Keratinocyte (primary cell): ENCODE data around the gene ATF7IP. TPM values are rescaled to one million over a fixed set of nuclear protein-coding genes. Genes with fewer than 3 reads are reported as not detected.
A peak's percentile ranks its signal among the peaks of the same experiment; 100 is the strongest.

Experiments
- DNase-seq: peaks from one replicate; pipeline ENCODE4 v3.0.0-alpha.2; 2011; ENCODE audit warnings: low read depth, missing footprints, low spot score
- FAIRE-seq: peaks from 2 replicates; lab custom pipeline; 2011; peaks lifted over from hg19 to GRCh38; lab: Jason Lieb, UNC
- H2AFZ ChIP-seq: 2 replicates; pipeline ENCODE4 v1.6.0; 2012; ENCODE audit warnings: low read length, control low read depth, inconsistent platforms; ENCODE audit not compliant: control insufficient read depth
- H3K27ac ChIP-seq: 2 replicates; pipeline ENCODE4 v1.5.1; 2011; ENCODE audit warnings: low read length; ENCODE audit not compliant: control insufficient read depth, insufficient read depth
- H3K27me3 ChIP-seq: 3 replicates; pipeline ENCODE4 v1.6.0; 2011; ENCODE audit warnings: low read length; ENCODE audit not compliant: control insufficient read depth, insufficient read depth; ENCODE audit errors: extremely low read depth
- H3K36me3 ChIP-seq, 2 experiments: 2 replicates in 1 of 2; 3 replicates in 1 of 2; pipeline ENCODE4 v1.5.1; 2011; ENCODE audit warnings: low read length in 2 of 2, mild to moderate bottlenecking in 1 of 2; ENCODE audit not compliant: control insufficient read depth in 2 of 2, insufficient read depth in 2 of 2; ENCODE audit errors: extremely low read depth in 1 of 2
- H3K4me1 ChIP-seq: 3 replicates; pipeline ENCODE4 v1.5.1; 2011; ENCODE audit warnings: low read length; ENCODE audit not compliant: control insufficient read depth, insufficient read depth; ENCODE audit errors: extremely low read depth
- H3K4me2 ChIP-seq: 3 replicates; pipeline ENCODE4 v1.6.0; 2011; ENCODE audit warnings: low read depth, low read length; ENCODE audit not compliant: control insufficient read depth, insufficient read depth; ENCODE audit errors: extremely low read depth
- H3K4me3 ChIP-seq, 3 experiments: fragments of 200-600 bp in 1 of 3; sonication (generic) in 1 of 3; 2 replicates in 2 of 3; 3 replicates in 1 of 3; pipeline ENCODE4 v1.5.1; 2011 to 2016; ENCODE audit warnings: low read length in 3 of 3, mild to moderate bottlenecking in 3 of 3, control low read depth in 2 of 3, inconsistent platforms in 1 of 3, low read depth in 1 of 3, mixed read lengths in 1 of 3, mixed run types in 1 of 3, moderate library complexity in 1 of 3; ENCODE audit not compliant: control insufficient read depth in 2 of 3, insufficient read depth in 2 of 3; ENCODE audit errors: extremely low read depth in 1 of 3
- H3K79me2 ChIP-seq: 2 replicates; pipeline ENCODE4 v1.6.0; 2012; ENCODE audit warnings: low read length; ENCODE audit not compliant: control insufficient read depth, insufficient read depth
- H3K9ac ChIP-seq: 3 replicates; pipeline ENCODE4 v1.6.0; 2011; ENCODE audit warnings: low read length; ENCODE audit not compliant: control insufficient read depth, insufficient read depth; ENCODE audit errors: extremely low read depth
- H3K9me1 ChIP-seq: 3 replicates; pipeline ENCODE4 v1.6.0; 2011; ENCODE audit warnings: low read length; ENCODE audit not compliant: control insufficient read depth, insufficient read depth; ENCODE audit errors: extremely low read depth
- H3K9me3 ChIP-seq: 2 replicates; pipeline ENCODE4 v1.5.1; 2012; ENCODE audit warnings: low read depth, low read length; ENCODE audit not compliant: control insufficient read depth
- H4K20me1 ChIP-seq: 3 replicates; pipeline ENCODE4 v1.6.0; 2011; ENCODE audit warnings: low read length; ENCODE audit not compliant: control insufficient read depth, insufficient read depth; ENCODE audit errors: extremely low read depth
- CTCF ChIP-seq, 3 experiments: IDR thresholded peaks in 1 of 3; conservative IDR thresholded peaks in 1 of 3; optimal IDR thresholded peaks in 1 of 3; 2 replicates in 2 of 3; 3 replicates in 1 of 3; pipeline versions ENCODE3 to v1.5.1; 2011; ENCODE audit warnings: low read length in 3 of 3, mild to moderate bottlenecking in 3 of 3, moderate library complexity in 2 of 3, control low read depth in 1 of 3, inconsistent platforms in 1 of 3; ENCODE audit not compliant: insufficient read depth in 2 of 3; ENCODE audit errors: extremely low read depth in 1 of 3
- EZH2 ChIP-seq: IDR thresholded peaks from one replicate; pipeline ENCODE4 v1.6.1; 2012; ENCODE audit warnings: inconsistent platforms, mild to moderate bottlenecking, low read length, moderate library complexity
- dilution Hi-C: fragments of 300-500 bp; cut with MboI; formaldehyde crosslinking; loops from one replicate; pipeline ENCODE4 v1.7.0; 2020; ENCODE audit warnings: low sequenced_read_pairs; ENCODE audit not compliant: extremely low pct_ligation_motif_present
- polyA plus RNA-seq, 5 experiments: library from polyadenylated mRNA; depleted of rRNA in 3 of 5; stranded (reverse) in 3 of 5; stranded (forward) in 1 of 5; unstranded in 1 of 5; fragments of >200 nt; gene quantifications; 1 replicate in 1 of 5; 2 replicates in 3 of 5; 3 replicates in 1 of 5; pipeline versions ENCODE4 v1.2.1 to v1.2.3, GENCODE V29; 2011 to 2012; ENCODE audit warnings: missing spikeins in 2 of 5, low read depth in 1 of 5, low replicate concordance in 1 of 5

The ATF7IP gene
- polyA plus RNA-seq, 1 donor (not counting 4 experiments of a cell fraction or from before 2014, with no cell fraction given) = 16.3 TPM

- Histone ChIP-seq H3K27me3 (no peaks in the 10 kb centered on the region), H4K20me1 (no peaks in the 10 kb centered on the region), H3K27ac (peak overlapping the region; percentile 79), H3K36me3 (no peaks in the 10 kb centered on the region), H3K4me3 (peak overlapping the region in 2 of 3 experiments; percentile 30 to 40), H3K9me1 (no peaks in the 10 kb centered on the region), H3K9ac (peak overlapping the region; percentile 38), H3K4me2 (peak overlapping the region; percentile 70), H3K4me1 (peaks cover 20% of the 10 kb centered on the region), H3K79me2 (peaks cover 58% of the 10 kb centered on the region), H2AFZ (no peak overlapping the region), H3K9me3 (no peaks in the 10 kb centered on the region)
- TF ChIP-seq CTCF (optimal IDR thresholded peaks at IDR 0.05 in 1 of 3, IDR thresholded peaks at IDR 0.05 in 1 of 3, conservative IDR thresholded peaks at IDR 0.05 in 1 of 3; ENCODE audit: extremely low read depth in 1 of 3, insufficient read depth in 2 of 3, low read length in 3 of 3) (peak in 1 of 3 experiments; percentile 12), EZH2 (no peak)
- peak; percentile 70 for DNase-seq
- dilution Hi-C loops = no loop called here
- FAIRE-seq = peak; percentile 87
Observed at GRCh38 chr12:14394317-14395073, 29.0 kb downstream of the ATF7IP start.

DNA sequence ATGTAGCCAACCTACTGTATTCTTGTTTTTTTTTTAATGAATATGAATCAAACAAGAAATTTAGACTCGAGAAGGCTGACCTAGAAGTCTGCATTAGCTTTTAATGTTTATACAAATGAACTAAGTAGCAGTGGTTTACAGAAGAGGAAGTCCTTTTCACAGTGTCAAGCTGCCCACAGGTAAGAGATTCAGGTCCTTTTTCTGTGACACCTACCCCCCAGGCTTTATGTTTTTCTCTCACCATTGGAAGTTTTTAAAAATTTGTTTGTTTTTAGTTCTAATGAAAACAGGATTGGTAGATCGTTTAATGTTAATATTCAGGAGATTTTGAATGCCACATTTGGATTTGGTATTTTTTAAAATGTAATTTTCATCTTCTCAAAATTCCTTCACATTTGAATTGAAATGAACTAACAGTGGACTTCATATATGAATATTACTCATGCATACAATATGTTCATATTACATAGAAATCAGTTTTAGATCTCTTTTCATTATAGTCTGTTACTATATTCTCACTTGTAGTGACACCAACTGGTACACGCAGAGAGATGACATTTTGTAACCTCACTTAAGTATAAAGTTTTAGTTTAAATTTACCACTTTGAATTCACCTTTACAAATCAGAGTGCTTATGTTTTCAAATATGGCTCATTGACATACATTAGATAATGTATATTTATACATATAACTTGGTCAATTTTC lies 29.7 kb downstream of the ATF7IP start:
- Histone ChIP-seq H3K27me3 (no peaks in the 10 kb centered on the region), H3K4me1 (peaks cover 24% of the 10 kb centered on the region), H3K9me3 (no peaks in the 10 kb centered on the region), H3K36me3 (no peaks in the 10 kb centered on the region), H3K79me2 (peaks cover 60% of the 10 kb centered on the region), H2AFZ (no peak overlapping the region), H4K20me1 (no peaks in the 10 kb centered on the region), H3K9me1 (no peaks in the 10 kb centered on the region), H3K27ac (peak overlapping the region; percentile 79), H3K9ac (peak overlapping the region; percentile 38), H3K4me3 (no peak overlapping the region), H3K4me2 (peak overlapping the region; percentile 70)
- DNase-seq (no peak), FAIRE-seq (no peak)
- TF ChIP-seq CTCF (optimal IDR thresholded peaks at IDR 0.05 in 1 of 3, IDR thresholded peaks at IDR 0.05 in 1 of 3, conservative IDR thresholded peaks at IDR 0.05 in 1 of 3; ENCODE audit: extremely low read depth in 1 of 3, insufficient read depth in 2 of 3, low read length in 3 of 3) (no peak), EZH2 (no peak)
- dilution Hi-C loops = no loop called here
